Kidney (tissue), 14 donors: ENCODE results near the gene DSCAM. TPM values are rescaled to one million over a fixed set of nuclear protein-coding genes. Genes with fewer than 3 reads are reported as not detected.

ENCODE experiments used
- DNase-seq, 5 donors: peaks; one replicate each; pipeline ENCODE4 v3.0.0-alpha.2; 2013 to 2020
- FAIRE-seq: peaks from 2 replicates; lab custom pipeline; 2012; peaks lifted over from hg19 to GRCh38; lab: Jason Lieb, UNC
- H3K27ac ChIP-seq, 2 donors: one replicate each; pipeline ENCODE4 v1.7.0; 2013; ENCODE audit warnings: low read depth in 2 of 2, low read length in 2 of 2, inconsistent platforms in 1 of 2
- H3K27me3 ChIP-seq: one replicate; pipeline ENCODE4 v1.7.1; 2013; ENCODE audit warnings: low read length, inconsistent platforms; ENCODE audit not compliant: control insufficient read depth, insufficient read depth
- H3K36me3 ChIP-seq, 3 donors: one replicate each; pipeline versions ENCODE4 v1.7.0 to v1.7.1; 2013; ENCODE audit warnings: low read length in 3 of 3, control low read depth in 1 of 3, inconsistent platforms in 1 of 3; ENCODE audit not compliant: insufficient read depth in 3 of 3, control insufficient read depth in 2 of 3
- H3K4me1 ChIP-seq, 3 donors: one replicate each; pipeline versions ENCODE4 v1.7.0 to v1.7.1; 2013; ENCODE audit warnings: low read length in 3 of 3, inconsistent platforms in 1 of 3, low read depth in 1 of 3; ENCODE audit not compliant: control insufficient read depth in 2 of 3, insufficient read depth in 2 of 3
- H3K4me3 ChIP-seq, 3 donors: one replicate each; pipeline versions ENCODE4 v1.7.0 to v1.8.1; 2013; ENCODE audit warnings: low read length in 3 of 3, control low read depth in 1 of 3, inconsistent platforms in 1 of 3
- H3K9ac ChIP-seq, 3 donors: one replicate each; pipeline versions ENCODE4 v1.7.0 to v1.7.1; 2013; ENCODE audit warnings: low read length in 3 of 3, control low read depth in 1 of 3, inconsistent platforms in 1 of 3
- H3K9me3 ChIP-seq, 3 donors: one replicate each; pipeline versions ENCODE4 v1.7.0 to v1.7.1; 2013; ENCODE audit warnings: low read length in 3 of 3, control low read depth in 1 of 3, inconsistent platforms in 1 of 3; ENCODE audit not compliant: control insufficient read depth in 2 of 3, insufficient read depth in 1 of 3
- CTCF ChIP-seq: IDR thresholded peaks from 3 replicates; pipeline ENCODE4 v1.5.1; 2012; ENCODE audit warnings: mild to moderate bottlenecking, moderate library complexity, borderline replicate concordance; ENCODE audit not compliant: insufficient read depth; ENCODE audit errors: extremely low read depth
- intact Hi-C: fragments of 100-400 bp; cut with DNase I; formaldehyde crosslinking; loops from one replicate; pipeline ENCODE4 v1.11.1; 2022
- polyA plus RNA-seq: library from polyadenylated mRNA; stranded (reverse); fragments of 350-450 nt; fragmentation: Illumina TruSeq; extraction: RNeasy Lipid Tissue Mini Kit (QIAGEN cat#74804); gene quantifications from one replicate; pipeline ENCODE4 v1.2.3, GENCODE V29; 2014; ENCODE audit warnings: low read depth, low replicate concordance; ENCODE audit not compliant: insufficient read depth
- total RNA-seq: library from RNA; stranded (reverse); fragmentation: NEBNext Ultra II Directional; extraction: Animal tissue kit (Norgen Biotek cat#: 25700); gene quantifications from one replicate; pipeline ENCODE4 v1.2.1, GENCODE V29; 2021
- donor health status: control.
- donor health status: control.
- donor health status: control.
- donor health status: control.
- donor health status: control.
- donor health status: DM: yes; HTN: yes; CAD: no.
- donor health status: Normal renal cell carcinoma (clear cell type).

Gene DSCAM
- total and polyA plus RNA-seq, 2 donors from 2014 or later: not detected

- TF ChIP-seq CTCF: no peak
- no peak for FAIRE-seq
- H3K36me3 ChIP-seq: no peaks in the 10 kb centered on the region
Observed at GRCh38 chr21:39969691-39970364, 877.1 kb downstream of the DSCAM start.

GRCh38 chr21:39968010-39968409, 878.9 kb downstream of the DSCAM start:
- no peaks in the 10 kb centered on the region for H3K4me1 ChIP-seq
- no peaks in the 10 kb centered on the region for H3K36me3 ChIP-seq
- no peaks in the 10 kb centered on the region for H3K9me3 ChIP-seq
- no peaks in the 10 kb centered on the region for H3K27me3 ChIP-seq
- intact Hi-C loops: no loop called here
- no peak for DNase-seq
- H3K9ac ChIP-seq: no peak overlapping the region
- no peak for FAIRE-seq
- no peak overlapping the region for H3K4me3 ChIP-seq
- TF ChIP-seq CTCF: no peak
- no peak overlapping the region for H3K27ac ChIP-seq

More at GRCh38 chr21:39969691-39970364, 877.1 kb downstream of the DSCAM start:
- H3K9ac ChIP-seq: no peak overlapping the region
- H3K27ac ChIP-seq: no peak overlapping the region
- H3K9me3 ChIP-seq: no peaks in the 10 kb centered on the region
- DNase-seq: no peak
- intact Hi-C loops: no loop called here
- no peaks in the 10 kb centered on the region for H3K27me3 ChIP-seq
- H3K4me3 ChIP-seq: no peak overlapping the region
- no peaks in the 10 kb centered on the region for H3K4me1 ChIP-seq

GRCh38 chr21:39966786-39967185, 880.2 kb downstream of the DSCAM start:
- no peak overlapping the region for H3K9ac ChIP-seq
- no peak overlapping the region for H3K27ac ChIP-seq
- H3K9me3 ChIP-seq: no peaks in the 10 kb centered on the region
- H3K36me3 ChIP-seq: no peaks in the 10 kb centered on the region
- no peaks in the 10 kb centered on the region for H3K4me1 ChIP-seq
- H3K4me3 ChIP-seq: no peak overlapping the region
- DNase-seq (no peak), FAIRE-seq (no peak)
- intact Hi-C loops: no loop called here
- H3K27me3 ChIP-seq: no peaks in the 10 kb centered on the region
- no peak for TF ChIP-seq CTCF
